IPS-18a (cell line): ENCODE data around the gene ZNF79.
"Not testable (repeated sequence)": the region's sequence is repeated elsewhere in the genome, so short reads cannot be mapped to it uniquely, and the experiment has no call there.

Experiments used
- H3K27ac ChIP-seq: one replicate; pipeline ENCODE4 v1.5.1; 2013; ENCODE audit warnings: low read length
- H3K27me3 ChIP-seq: one replicate; pipeline ENCODE4 v1.6.1; 2013; ENCODE audit warnings: mild to moderate bottlenecking, low read length; ENCODE audit not compliant: control insufficient read depth, insufficient read depth
- H3K36me3 ChIP-seq: one replicate; pipeline ENCODE4 v1.6.1; 2013; ENCODE audit warnings: low read depth, low read length; ENCODE audit not compliant: control insufficient read depth
- H3K4me1 ChIP-seq: one replicate; pipeline ENCODE4 v1.6.1; 2013; ENCODE audit warnings: low read depth, low read length; ENCODE audit not compliant: control insufficient read depth
- H3K4me3 ChIP-seq: one replicate; pipeline ENCODE4 v1.5.1; 2013; ENCODE audit warnings: low read length
- H3K9ac ChIP-seq: one replicate; pipeline ENCODE4 v1.6.1; 2013; ENCODE audit warnings: mild to moderate bottlenecking, low read length, moderate library complexity
- H3K9me3 ChIP-seq: one replicate; pipeline ENCODE4 v1.6.1; 2013; ENCODE audit warnings: low read depth, low read length; ENCODE audit not compliant: control insufficient read depth

The ZNF79 gene

GRCh38 chr9:127450243-127450760, 26.1 kb downstream of the ZNF79 start:
- Histone ChIP-seq H3K9me3 (no peaks in the 10 kb centered on the region), H3K9ac (peak overlapping the region; percentile 95), H3K36me3 (peaks cover 43% of the 10 kb centered on the region), H3K4me1 (no peaks in the 10 kb centered on the region), H3K4me3 (peak overlapping the region; percentile 85), H3K27ac (peak overlapping the region; percentile 36), H3K27me3 (no peaks in the 10 kb centered on the region)

DNA sequence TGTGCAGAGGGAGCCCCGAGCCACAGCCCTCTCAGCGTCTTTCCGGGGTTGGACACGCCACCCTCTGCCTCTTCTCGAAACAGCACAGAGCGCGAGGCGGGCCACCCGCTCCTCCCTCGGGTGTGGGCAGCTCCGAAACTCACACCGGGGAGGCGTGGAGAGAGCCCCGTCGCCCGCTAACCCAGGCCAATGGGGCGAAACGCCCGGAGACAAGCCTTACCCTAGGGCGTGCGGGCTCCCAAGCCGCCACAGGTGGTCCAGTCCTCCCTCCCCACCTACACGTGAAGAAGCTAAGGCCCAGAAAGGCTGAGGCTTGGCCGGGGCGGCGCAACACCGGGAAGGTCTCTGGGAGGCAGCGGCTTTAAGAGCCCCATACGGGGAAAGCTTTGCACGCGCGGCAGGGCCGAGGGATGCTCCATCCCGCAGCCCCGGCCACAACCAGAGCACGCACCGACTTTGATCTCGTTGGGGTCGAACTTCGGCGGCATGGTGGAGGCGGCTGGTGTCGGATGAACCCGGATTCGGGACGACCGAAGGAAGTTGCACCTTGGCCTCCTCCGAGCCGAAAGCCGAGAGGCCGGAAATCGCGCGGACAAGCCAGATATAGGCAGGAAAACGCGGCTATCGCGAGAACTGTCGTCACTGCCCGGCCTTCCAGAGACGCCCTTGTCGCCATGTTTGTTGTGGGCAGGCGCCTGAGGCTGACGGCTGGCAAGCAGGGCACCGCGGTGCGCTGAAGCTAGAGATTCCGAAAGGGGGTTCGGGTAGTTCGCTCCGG, 26.8 kb downstream of the ZNF79 start, which contains the start of the genes LRSAM1 and RPL12:
Gene LRSAM1 (plus strand): TSS at position 681 of the 778 bp plus-strand sequence. CDS start 3,018 bp downstream, outside the sequence.
Gene RPL12 (minus strand): TSS at position 577 of the 778 bp plus-strand sequence. CDS start 89 bp downstream, at position 488.
- H3K36me3 ChIP-seq, result peaks cover 46% of the 10 kb centered on the region
- peak within 1 kb of the TSS; percentile 95 for H3K9ac ChIP-seq
- H3K27me3 ChIP-seq, result no peaks in the 10 kb centered on the region
- peak within 1 kb of the TSS; percentile 85 for H3K4me3 ChIP-seq
- no peaks in the 10 kb centered on the region for H3K4me1 ChIP-seq
- no peaks in the 10 kb centered on the region for H3K9me3 ChIP-seq
- H3K27ac ChIP-seq, result peak within 1 kb of the TSS; percentile 73

GRCh38 chr9:127451608-127451857, 27.4 kb downstream of the ZNF79 start:
- H3K9me3 ChIP-seq, result no peaks in the 10 kb centered on the region
- H3K9ac ChIP-seq, result peak overlapping the region; percentile 67
- no peaks in the 10 kb centered on the region for H3K4me1 ChIP-seq
- peak overlapping the region; percentile 21 for H3K27ac ChIP-seq
- peaks cover 41% of the 10 kb centered on the region for H3K36me3 ChIP-seq
- H3K4me3 ChIP-seq, result peak overlapping the region; percentile 85
- H3K27me3 ChIP-seq, result no peaks in the 10 kb centered on the region

- H3K9me3 ChIP-seq, result no peaks in the 10 kb centered on the region
- H3K4me1 ChIP-seq, result no peaks in the 10 kb centered on the region
- H3K9ac ChIP-seq, result peak overlapping the region; percentile 67
- H3K27me3 ChIP-seq, result no peaks in the 10 kb centered on the region
- peak overlapping the region; percentile 85 for H3K4me3 ChIP-seq
- peaks cover 36% of the 10 kb centered on the region for H3K36me3 ChIP-seq
- peak overlapping the region; percentile 21 for H3K27ac ChIP-seq
Observed at GRCh38 chr9:127451858-127452656, 27.9 kb downstream of the ZNF79 start.

DNA sequence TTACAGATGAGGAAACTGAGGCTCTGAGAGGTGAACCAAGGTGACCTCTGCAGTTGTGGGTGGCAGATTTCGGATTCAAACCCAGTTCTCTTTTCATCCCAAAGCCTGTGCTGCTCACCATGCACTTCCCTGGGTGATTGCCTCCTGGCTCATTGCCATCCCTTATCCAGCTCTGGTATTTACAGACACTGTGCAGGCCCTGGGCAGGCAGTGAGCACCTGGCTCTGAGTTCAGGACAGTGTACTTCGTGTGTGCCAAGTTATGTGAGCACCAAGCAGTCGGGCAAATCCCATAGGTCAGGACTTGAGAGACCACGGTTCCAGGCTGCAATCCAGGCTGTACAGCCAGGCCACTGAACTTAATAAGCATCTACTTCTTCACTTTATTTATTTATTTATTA, 28.5 kb downstream of the ZNF79 start:
- peak overlapping the region; percentile 85 for H3K4me3 ChIP-seq
- peaks cover 29% of the 10 kb centered on the region for H3K36me3 ChIP-seq
- no peaks in the 10 kb centered on the region for H3K9me3 ChIP-seq
- H3K27me3 ChIP-seq, result no peaks in the 10 kb centered on the region
- H3K27ac ChIP-seq, result no peak overlapping the region
- H3K4me1 ChIP-seq, result no peaks in the 10 kb centered on the region
- no peak overlapping the region for H3K9ac ChIP-seq

GRCh38 chr9:127455324-127455992, 31.3 kb downstream of the ZNF79 start:
- Histone ChIP-seq H3K4me1 (no peaks in the 10 kb centered on the region), H3K9me3 (no peaks in the 10 kb centered on the region), H3K4me3 (no peak overlapping the region), H3K36me3 (peaks cover 15% of the 10 kb centered on the region), H3K9ac (no peak overlapping the region), H3K27ac (no peak overlapping the region), H3K27me3 (no peaks in the 10 kb centered on the region)

- H3K9ac ChIP-seq, result no peak overlapping the region
- H3K36me3 ChIP-seq, result peaks cover 28% of the 10 kb centered on the region
- no peak overlapping the region for H3K4me3 ChIP-seq
- H3K4me1 ChIP-seq, result no peaks in the 10 kb centered on the region
- H3K27ac ChIP-seq, result no peak overlapping the region
- no peaks in the 10 kb centered on the region for H3K27me3 ChIP-seq
- H3K9me3 ChIP-seq, result no peaks in the 10 kb centered on the region
Observed at GRCh38 chr9:127457191-127457878, 33.2 kb downstream of the ZNF79 start.

GRCh38 chr9:127458921-127459320, 34.7 kb downstream of the ZNF79 start:
- no peaks in the 10 kb centered on the region for H3K27me3 ChIP-seq
- H3K9ac ChIP-seq, result no peak overlapping the region
- H3K27ac ChIP-seq, result no peak overlapping the region
- no peak overlapping the region for H3K4me3 ChIP-seq
- H3K36me3 ChIP-seq, result peaks cover 30% of the 10 kb centered on the region
- H3K4me1 ChIP-seq, result no peaks in the 10 kb centered on the region
- H3K9me3 ChIP-seq, result no peaks in the 10 kb centered on the region

- H3K27me3 ChIP-seq, result no peaks in the 10 kb centered on the region
- peaks cover 30% of the 10 kb centered on the region for H3K36me3 ChIP-seq
- no peak overlapping the region for H3K9ac ChIP-seq
- H3K9me3 ChIP-seq, result no peaks in the 10 kb centered on the region
- H3K4me3 ChIP-seq, result no peak overlapping the region
- no peaks in the 10 kb centered on the region for H3K4me1 ChIP-seq
- H3K27ac ChIP-seq, result no peak overlapping the region
Observed at GRCh38 chr9:127463382-127463781, 39.2 kb downstream of the ZNF79 start.

- Histone ChIP-seq H3K9ac (no peak overlapping the region), H3K4me1 (no peaks in the 10 kb centered on the region)
Observed at GRCh38 chr9:127463911-127464310, 39.7 kb downstream of the ZNF79 start.

GRCh38 chr9:127466407-127466917, 42.3 kb downstream of the ZNF79 start:
- not testable (repeated sequence) for H3K4me3 ChIP-seq, H3K4me1 ChIP-seq, H3K9ac ChIP-seq, H3K27me3 ChIP-seq, H3K9me3 ChIP-seq, H3K27ac ChIP-seq
- peaks cover 16% of the 10 kb centered on the region for H3K36me3 ChIP-seq

More at GRCh38 chr9:127463911-127464310, 39.7 kb downstream of the ZNF79 start:
- Histone ChIP-seq H3K27ac (no peak overlapping the region), H3K36me3 (peaks cover 30% of the 10 kb centered on the region), H3K4me3 (no peak overlapping the region), H3K27me3 (no peaks in the 10 kb centered on the region), H3K9me3 (no peaks in the 10 kb centered on the region)
